Endometrium (tissue), 2 donors: ENCODE results near the gene CPHXL2.

ENCODE experiments used
- FAIRE-seq: peaks from 2 replicates; lab custom pipeline; 2012; peaks lifted over from hg19 to GRCh38; lab: Jason Lieb, UNC
- donor health status: control.
- donor health status: control.

CPHXL2 gene

GRCh38 chr16:75676909-75677308 lies at the start of gene CPHXL2:
CPHXL2 (minus strand) TSS chr16:75677009; CDS start chr16:75676999, 10 bp downstream.
- FAIRE-seq, result no peak

DNA sequence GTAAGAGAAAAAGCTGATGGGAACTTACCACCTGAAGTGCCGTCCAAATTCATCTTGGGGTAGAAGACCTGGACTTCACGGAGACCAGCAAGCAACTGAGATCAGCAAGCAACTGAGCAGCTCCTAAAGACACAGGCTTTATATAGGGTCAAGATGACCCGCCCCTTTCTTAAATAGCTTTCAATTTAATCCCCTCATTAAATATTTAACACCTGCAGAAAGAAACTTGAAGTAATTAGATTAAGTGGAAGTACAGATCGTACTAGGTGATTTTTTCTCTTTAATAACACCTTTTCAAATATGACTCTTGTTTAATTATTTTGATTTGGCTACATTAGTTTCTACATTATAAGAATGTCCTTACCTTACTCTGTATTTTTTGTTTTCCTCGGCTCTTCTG lies 49.6 kb upstream of the CPHXL2 start, which contains the start of gene CPHXL:
Gene CPHXL, minus strand, starts transcription at position 101 of the 400 bp plus-strand sequence. Its CDS starts 48 bp downstream, at position 53.
- no peak for FAIRE-seq

DNA sequence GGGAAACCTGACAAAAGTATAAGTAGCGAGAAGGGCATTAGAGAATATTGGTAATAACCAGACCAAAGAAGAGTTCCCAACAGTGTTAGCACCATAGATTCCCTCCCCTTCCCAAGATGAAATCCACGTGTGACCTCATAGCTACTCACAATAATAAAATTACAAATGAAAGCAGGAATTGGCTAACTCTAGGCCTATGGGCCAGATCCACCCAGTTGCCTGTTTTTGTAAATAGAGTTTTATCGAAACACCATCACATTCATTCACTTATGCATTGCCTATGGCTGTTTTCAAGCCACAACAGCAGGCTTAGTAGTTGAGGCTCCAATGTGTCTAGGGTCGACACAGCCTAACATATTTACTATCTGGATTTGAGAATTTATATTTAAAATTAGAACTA lies 41.6 kb upstream of the CPHXL2 start:
- no peak for FAIRE-seq

DNA sequence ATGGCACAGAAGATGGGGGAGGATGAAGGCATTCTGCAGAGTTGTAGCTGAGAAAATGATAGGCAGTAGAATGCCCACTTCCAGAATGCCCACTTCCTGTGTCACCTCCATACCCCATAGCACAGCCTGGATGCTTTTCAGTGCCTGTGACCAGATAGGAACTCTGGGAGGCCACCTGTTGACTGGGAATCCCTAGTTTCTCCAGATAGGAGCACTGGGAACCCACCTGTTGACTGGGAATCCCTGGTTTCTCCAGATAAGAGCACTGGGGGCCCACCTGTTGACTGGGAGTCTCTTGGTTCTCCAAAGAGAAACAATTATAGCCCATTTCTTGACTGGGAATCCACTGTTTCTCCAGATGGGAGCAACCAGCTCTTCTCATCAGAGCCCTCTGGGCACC lies 37.9 kb upstream of the CPHXL2 start:
- no peak for FAIRE-seq

DNA sequence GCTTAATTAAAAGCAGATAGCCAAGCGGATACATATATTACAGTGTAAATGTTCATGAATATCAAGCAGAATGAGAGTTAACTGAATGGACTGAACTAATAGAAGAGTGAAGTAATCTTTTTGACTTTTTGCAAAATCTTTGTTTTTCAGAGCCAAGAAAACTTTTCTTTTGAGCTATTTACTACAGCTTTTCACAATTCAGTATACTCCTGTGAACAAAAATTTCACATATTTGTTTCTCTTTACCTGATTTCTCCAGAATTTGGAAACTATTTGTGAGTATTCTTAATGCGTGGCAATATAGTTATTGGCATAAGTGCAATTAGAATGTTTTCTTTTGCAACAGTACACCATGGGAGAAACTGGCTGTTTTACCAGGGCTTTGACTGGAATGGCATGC lies 33.5 kb upstream of the CPHXL2 start:
- no peak for FAIRE-seq

DNA sequence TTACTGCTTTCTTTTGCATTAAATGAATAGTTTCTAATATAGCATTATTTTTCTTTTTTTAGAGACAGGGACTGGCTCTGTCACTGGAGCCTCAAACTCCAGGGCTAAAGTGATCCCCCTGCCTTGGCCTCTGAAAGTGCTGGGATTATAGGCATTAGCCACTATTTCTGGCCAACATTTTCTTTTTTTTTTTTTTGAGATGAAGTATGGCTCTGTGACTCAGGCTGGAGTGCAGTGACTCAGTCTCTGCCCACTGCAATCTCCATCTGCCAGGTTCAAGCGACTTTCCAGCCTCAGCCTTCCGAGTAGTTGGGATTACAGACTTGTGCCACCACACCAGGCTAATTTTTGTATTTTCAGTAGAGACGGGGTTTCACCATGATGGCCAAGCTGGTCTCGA lies 26.5 kb upstream of the CPHXL2 start:
- FAIRE-seq, result no peak

GRCh38 chr16:75702242-75702641 lies 25.4 kb upstream of the CPHXL2 start:
- FAIRE-seq, result no peak

- no peak for FAIRE-seq
Measured at GRCh38 chr16:75701361-75701760, 24.6 kb upstream of the CPHXL2 start, which contains the start of gene DUXB. DUXB (minus strand) TSS chr16:75701461; CDS start chr16:75701418, 43 bp downstream.

GRCh38 chr16:75697571-75697970 lies 20.8 kb upstream of the CPHXL2 start:
- FAIRE-seq, result no peak

DNA sequence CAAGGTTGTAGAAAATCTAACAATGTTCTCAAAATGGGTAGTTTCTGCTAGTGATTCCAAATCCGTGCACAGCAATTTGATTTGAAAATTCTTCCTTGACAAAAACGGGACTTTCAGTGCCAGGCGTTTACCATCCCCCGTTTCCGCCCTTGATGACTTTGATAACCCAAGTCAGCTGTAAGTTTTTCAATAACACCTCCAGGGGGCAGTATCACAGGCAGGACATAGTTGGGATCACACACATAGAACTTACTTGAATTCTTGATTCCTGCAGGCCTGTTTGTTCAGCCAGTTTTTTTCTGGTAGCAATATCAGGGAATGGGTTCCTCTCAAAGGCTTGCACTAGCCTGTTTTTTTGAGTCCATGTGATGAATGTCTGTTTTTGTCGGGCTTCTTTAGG lies 18.9 kb upstream of the CPHXL2 start:
- no peak for FAIRE-seq

- FAIRE-seq, result no peak
Measured at GRCh38 chr16:75687361-75687760, 10.6 kb upstream of the CPHXL2 start.

DNA sequence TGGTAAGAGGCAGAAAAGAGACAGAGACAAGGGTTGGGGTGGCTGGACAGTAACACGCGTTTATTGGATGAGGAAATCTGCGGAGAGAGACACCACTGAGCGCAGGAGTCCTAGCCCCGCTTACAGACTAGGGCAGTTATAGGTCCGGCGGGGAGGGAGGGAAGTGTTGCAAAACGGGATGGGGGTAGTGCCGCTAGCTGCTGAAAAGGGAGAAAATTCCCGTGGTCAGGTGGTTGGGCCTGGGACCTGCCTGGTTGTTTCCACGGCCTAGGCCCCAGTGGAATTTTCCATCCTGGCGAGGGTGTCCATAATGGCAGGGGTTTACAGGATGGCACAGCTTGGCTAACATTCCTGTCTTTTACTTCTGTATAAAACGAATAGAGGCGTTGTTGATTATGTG lies 5.5 kb upstream of the CPHXL2 start:
- FAIRE-seq, result no peak

DNA sequence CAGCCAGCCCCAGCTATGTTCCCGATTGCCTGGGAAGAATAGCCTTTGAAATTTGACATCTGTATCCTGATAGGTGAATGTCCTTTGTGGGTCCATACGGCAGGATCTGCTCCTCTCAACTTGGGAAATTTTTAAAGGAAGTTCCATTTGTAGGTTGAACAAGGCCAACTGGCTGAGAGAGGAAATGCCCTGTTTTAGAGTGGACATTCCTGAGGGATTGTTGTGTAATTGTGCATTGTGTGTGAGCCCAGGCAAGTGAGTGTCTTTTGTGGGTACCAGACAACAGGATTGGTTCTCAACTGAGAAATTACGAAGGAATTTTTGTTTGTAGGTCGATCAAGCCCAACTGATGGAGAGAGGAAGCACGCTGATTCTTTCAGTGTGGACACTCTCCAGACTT lies 2.6 kb upstream of the CPHXL2 start:
- FAIRE-seq, result no peak

DNA sequence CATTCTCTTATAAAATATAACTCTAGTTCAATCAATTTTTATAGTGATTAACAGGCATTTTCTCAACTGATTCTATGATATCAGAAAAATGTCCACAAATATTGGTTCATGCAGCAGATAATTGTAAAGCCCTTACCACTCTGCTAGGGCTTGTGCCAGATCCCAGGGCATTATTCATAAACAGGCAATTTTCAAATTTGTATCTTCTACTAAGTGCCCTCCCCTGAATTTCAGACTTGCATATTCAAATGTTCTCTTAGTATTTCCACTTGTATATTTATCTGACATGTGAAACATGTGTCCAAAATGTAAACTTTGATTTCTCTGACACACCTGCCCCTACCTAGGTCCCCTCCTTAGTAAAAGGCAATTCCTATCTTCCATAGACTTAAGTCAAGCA lies 9.3 kb downstream of the CPHXL2 start:
- FAIRE-seq, result no peak

DNA sequence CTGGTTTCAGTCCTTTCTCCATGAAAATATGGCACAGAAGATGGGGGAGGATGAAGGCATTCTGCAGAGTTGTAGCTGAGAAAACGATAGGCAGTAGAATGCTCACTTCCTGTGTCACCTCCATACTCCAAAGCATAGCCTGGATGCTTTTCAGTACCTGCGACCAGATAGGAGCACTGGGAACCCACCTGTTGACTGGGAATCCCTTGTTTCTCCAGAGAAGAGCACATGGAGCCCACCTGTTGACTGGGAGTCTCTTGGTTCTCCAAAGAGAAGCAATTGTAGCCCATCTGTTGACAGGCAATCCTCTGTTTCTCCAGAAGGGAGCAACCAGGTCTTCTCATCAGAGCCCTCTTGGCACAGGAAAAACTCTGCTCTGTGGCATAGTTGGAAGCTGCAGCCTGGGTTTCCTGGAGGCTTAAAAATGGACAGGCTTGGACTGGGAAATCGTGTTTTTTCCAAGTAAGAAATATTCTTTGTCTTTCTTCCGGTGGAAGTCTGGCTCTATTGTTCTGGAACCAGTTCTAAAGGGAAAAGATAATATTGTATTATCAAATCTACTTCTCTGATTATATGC lies 16.0 kb downstream of the CPHXL2 start:
- FAIRE-seq, result no peak

GRCh38 chr16:75660321-75660720 lies 16.5 kb downstream of the CPHXL2 start:
- no peak for FAIRE-seq

- FAIRE-seq, result no peak
Measured at GRCh38 chr16:75658175-75658574, 18.6 kb downstream of the CPHXL2 start.

DNA sequence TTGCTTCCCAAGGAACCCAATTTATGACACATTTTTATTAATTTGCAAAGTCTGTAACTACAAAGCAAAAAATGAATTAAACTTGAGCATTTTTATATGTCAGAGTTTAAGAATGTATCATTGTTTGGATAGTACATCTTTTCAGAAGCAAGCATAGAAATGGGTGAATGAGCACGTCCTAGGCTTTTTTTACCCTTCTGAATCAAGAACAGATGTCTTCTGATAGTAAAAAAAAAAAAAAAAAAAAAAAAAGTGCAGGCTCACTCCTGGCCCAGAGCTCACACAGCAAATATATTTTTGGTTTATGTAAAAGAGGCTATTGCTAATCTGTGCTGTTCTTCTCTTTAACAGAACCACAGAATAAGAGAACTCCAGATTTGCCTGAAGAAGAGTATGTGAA lies 22.9 kb downstream of the CPHXL2 start:
- FAIRE-seq, result no peak

- no peak for FAIRE-seq
Measured at GRCh38 chr16:75648265-75649076, 28.3 kb downstream of the CPHXL2 start.

DNA sequence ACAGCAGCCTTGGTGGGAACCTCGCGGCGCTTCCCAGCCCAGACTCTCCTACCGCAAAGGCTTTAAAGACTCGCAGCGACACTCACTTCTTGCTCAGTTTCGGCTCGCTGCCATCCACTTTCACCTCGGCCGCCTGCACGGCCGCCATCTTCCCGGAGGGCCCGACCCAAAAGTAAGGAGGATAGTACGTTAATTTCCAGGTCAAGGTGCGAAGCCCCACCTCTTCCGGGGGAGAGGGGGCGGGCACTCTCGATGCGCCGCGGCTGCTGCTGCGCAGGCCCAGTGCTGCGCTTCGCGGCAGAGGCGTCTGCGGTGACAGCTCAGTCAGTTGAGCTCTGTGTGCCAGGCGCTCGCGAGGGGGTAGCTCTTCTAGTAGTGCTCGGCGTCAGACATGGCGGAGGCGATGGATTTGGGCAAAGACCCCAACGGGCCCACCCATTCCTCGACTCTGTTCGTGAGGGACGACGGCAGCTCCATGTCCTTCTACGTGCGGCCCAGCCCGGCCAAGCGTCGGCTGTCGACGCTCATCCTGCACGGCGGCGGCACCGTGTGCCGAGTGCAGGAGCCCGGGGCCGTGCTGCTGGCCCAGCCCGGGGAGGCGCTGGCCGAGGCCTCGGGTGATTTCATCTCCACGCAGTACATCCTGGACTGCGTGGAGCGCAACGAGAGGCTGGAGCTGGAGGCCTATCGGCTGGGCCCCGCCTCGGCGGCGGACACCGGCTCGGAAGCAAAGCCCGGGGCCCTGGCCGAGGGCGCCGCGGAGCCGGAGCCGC lies 29.1 kb downstream of the CPHXL2 start, which contains the start of the genes KARS1 and TERF2IP:
Gene KARS1, minus strand, starts transcription at position 174 of the 773 bp plus-strand sequence. Its CDS starts 26 bp downstream, at position 148.
Gene TERF2IP, plus strand, starts transcription at position 282 of the 773 bp plus-strand sequence. Its CDS starts 110 bp downstream, at position 392.
- FAIRE-seq, result peak; percentile 71

DNA sequence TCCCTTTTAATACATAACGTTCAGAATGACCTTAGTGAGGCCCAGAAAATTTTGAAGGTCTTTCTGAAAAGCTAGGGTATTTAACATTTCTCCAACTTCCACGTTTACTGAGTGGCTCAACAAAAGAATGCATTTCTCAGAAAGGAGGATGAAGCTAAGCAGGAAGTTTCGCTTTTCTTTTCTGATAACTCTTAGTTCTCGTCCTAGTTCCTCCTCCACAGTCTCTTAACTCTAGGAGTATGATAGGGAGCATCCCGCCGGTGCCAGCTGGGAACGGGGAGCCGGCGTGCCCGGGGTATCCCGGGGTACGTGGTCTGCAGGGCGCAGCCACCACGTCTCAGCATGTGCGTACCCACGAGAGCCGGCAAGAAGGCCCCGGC lies 29.7 kb downstream of the CPHXL2 start:
- no peak for FAIRE-seq

GRCh38 chr16:75644240-75645012 lies 32.4 kb downstream of the CPHXL2 start:
- no peak for FAIRE-seq
